T-cell (primary cell): ENCODE measurements around the gene MARCHF11. TPM values are rescaled to one million over a fixed set of nuclear protein-coding genes. Genes with fewer than 3 reads are reported as not detected.

Experiments
- ATAC-seq, 4 experiments: fragments of 200-7000 bp in 3 of 4; fragments of 150-1000 bp in 1 of 4; cut with Tn5 transposase; replicated peaks in 1 of 4; 1 replicate in 3 of 4; 2 replicates in 1 of 4; pipeline ENCODE4 v1.10.0; 2021; ENCODE audit warnings: moderate library complexity in 3 of 4, mild to moderate bottlenecking in 2 of 4, moderate number of reproducible peaks in 1 of 4
- CTCF ChIA-PET, 2 donors: fragments of 300-600 bp; sonication (Branson Sonifier 250); formaldehyde crosslinking; loops; one replicate each; lab custom pipeline; 2022; ENCODE audit warnings: antibody characterized with exemption in 2 of 2; lab: Charles Lee
- POLR2A ChIA-PET, 2 donors: fragments of 300-600 bp; sonication (Branson Sonifier 250); formaldehyde crosslinking; loops; one replicate each; lab custom pipeline; 2022; ENCODE audit warnings: antibody characterized with exemption in 2 of 2; lab: Charles Lee
- DNase-seq, 35 experiments: peaks; one replicate each; pipeline versions ENCODE4 v3.0.0 to v3.0.0-alpha.2; 2013 to 2023
- H3K27ac ChIP-seq: one replicate; pipeline ENCODE4 v1.5.1; 2013; ENCODE audit warnings: low read length
- H3K27me3 ChIP-seq, 2 experiments: replicated peaks in 1 of 2; 1 replicate in 1 of 2; 2 replicates in 1 of 2; pipeline versions ENCODE4 v1.6.1 to v1.7.0; 2013; ENCODE audit warnings: low read length in 1 of 2, mixed read lengths in 1 of 2; ENCODE audit not compliant: control insufficient read depth in 2 of 2, insufficient read depth in 2 of 2; ENCODE audit errors: extremely low read depth in 1 of 2
- H3K36me3 ChIP-seq, 2 donors: 1 replicate in 1 of 2; 2 replicates in 1 of 2; pipeline versions ENCODE4 v1.6.1 to v1.7.0; 2013; ENCODE audit warnings: low read length in 1 of 2; ENCODE audit not compliant: control insufficient read depth in 2 of 2, insufficient read depth in 1 of 2; ENCODE audit errors: extremely low read depth in 1 of 2
- H3K4me1 ChIP-seq, 2 experiments: 1 replicate in 1 of 2; 2 replicates in 1 of 2; pipeline versions ENCODE4 v1.6.1 to v1.7.0; 2013; ENCODE audit warnings: low read length in 2 of 2, mixed read lengths in 1 of 2; ENCODE audit not compliant: insufficient read depth in 2 of 2, control insufficient read depth in 1 of 2; ENCODE audit errors: extremely low read depth in 1 of 2
- H3K4me3 ChIP-seq, 2 donors: 1 replicate in 1 of 2; 2 replicates in 1 of 2; pipeline versions ENCODE4 v1.5.1 to v1.7.0; 2013; ENCODE audit warnings: mild to moderate bottlenecking in 2 of 2, low read length in 1 of 2, moderate library complexity in 1 of 2; ENCODE audit not compliant: control insufficient read depth in 1 of 2; ENCODE audit errors: extremely low read depth in 1 of 2
- H3K9me3 ChIP-seq: 2 replicates; pipeline ENCODE4 v1.7.0; 2013
- H3K27ac Mint-ChIP-seq, 2 donors: one replicate each; pipeline ENCODE4 v1.8.0; 2020 to 2021; ENCODE audit warnings: mild to moderate bottlenecking in 2 of 2, mixed read lengths in 2 of 2
- H3K27me3 Mint-ChIP-seq, 2 donors: one replicate each; pipeline ENCODE4 v1.8.0; 2021 to 2022; ENCODE audit warnings: mixed read lengths in 2 of 2
- H3K36me3 Mint-ChIP-seq: one replicate; pipeline ENCODE4 v1.8.0; 2021; ENCODE audit warnings: mixed read lengths
- H3K4me1 Mint-ChIP-seq, 3 donors: one replicate each; pipeline ENCODE4 v1.8.0; 2020 to 2022; ENCODE audit warnings: mixed read lengths in 3 of 3, mild to moderate bottlenecking in 1 of 3
- H3K4me3 Mint-ChIP-seq, 3 donors: one replicate each; pipeline ENCODE4 v1.8.0; 2020 to 2022; ENCODE audit warnings: mild to moderate bottlenecking in 3 of 3, mixed read lengths in 3 of 3, moderate library complexity in 3 of 3
- H3K9me3 Mint-ChIP-seq, 3 donors: one replicate each; pipeline ENCODE4 v1.8.0; 2020 to 2022; ENCODE audit warnings: mixed read lengths in 3 of 3
- WGBS: methylation state at CpG from one replicate; pipeline ENCODE4 v1.1.5; 2013; ENCODE audit warnings: missing lambda C conversion rate; ENCODE audit not compliant: insufficient coverage; 5-methylcytosine and 5-hydroxymethylcytosine counted together
- total RNA-seq, 35 experiments: library from RNA in 6 of 35; stranded (reverse) in 6 of 35; fragments of 120-200 nt in 1 of 35; gene quantifications; one replicate each; pipeline versions ENCODE4 v1.2.1 to v1.2.4 and lab custom pipeline; 2013 to 2026

MARCHF11 gene
- total RNA-seq, 5 donors from 2014 or later (not counting 1 experiment from before 2014, with no cell fraction given) = not detected

DNA sequence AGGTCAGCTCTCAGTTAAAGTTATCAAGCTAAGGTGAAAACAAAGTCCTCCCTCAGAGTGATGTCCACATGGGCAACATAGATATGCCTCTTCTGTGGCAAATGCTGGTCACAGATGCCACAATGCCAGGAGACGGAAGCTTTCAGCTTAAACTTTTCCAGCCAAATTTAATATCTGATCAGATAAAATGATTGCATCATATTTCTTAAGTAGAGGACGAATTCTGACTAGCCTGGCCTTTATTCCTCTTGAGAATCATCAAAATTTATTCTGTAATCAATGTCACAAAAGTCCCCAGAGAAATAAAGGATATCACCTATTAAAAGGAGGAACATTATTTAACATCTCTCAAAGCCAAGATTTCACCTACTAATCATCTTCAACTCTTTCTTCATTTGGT is 161.9 kb downstream of the MARCHF11 start:
- no peak for DNase-seq
- WGBS = no CpG with 5 or more reads among the region's 2 CpGs
- H3K4me3 ChIP-seq = no peak overlapping the region
- no peaks in the 10 kb centered on the region for H3K4me1 Mint-ChIP-seq
- H3K27me3 Mint-ChIP-seq = no peaks in the 10 kb centered on the region
- no peaks in the 10 kb centered on the region for H3K27me3 ChIP-seq
- ChIA-PET CTCF (no interaction called here), POLR2A (no interaction called here)
- H3K36me3 ChIP-seq = no peaks in the 10 kb centered on the region
- H3K9me3 Mint-ChIP-seq = peaks cover 10 to 26% (median 23%) of the 10 kb centered on the region in 3 donors
- no peak overlapping the region for H3K27ac Mint-ChIP-seq
- H3K27ac ChIP-seq = no peak overlapping the region
- no peaks in the 10 kb centered on the region for H3K36me3 Mint-ChIP-seq
- ATAC-seq = no peak
- no peak overlapping the region for H3K4me3 Mint-ChIP-seq
- no peaks in the 10 kb centered on the region for H3K4me1 ChIP-seq
- H3K9me3 ChIP-seq = no peaks in the 10 kb centered on the region
